CD4-positive, alpha-beta T cell treated with Interleukin-12 subunit alpha and Interleukin-12 subunit beta, for 1 hour (primary cell): Measurements from ENCODE around the gene RBBP5.
"Not testable (repeated sequence)": the region's sequence is repeated elsewhere in the genome, so short reads cannot be mapped to it uniquely, and the experiment has no call there.

Source experiments
- DNase-seq: peaks from one replicate; pipeline ENCODE4 v3.0.0-alpha.2; 2020

RBBP5 gene, protein sequence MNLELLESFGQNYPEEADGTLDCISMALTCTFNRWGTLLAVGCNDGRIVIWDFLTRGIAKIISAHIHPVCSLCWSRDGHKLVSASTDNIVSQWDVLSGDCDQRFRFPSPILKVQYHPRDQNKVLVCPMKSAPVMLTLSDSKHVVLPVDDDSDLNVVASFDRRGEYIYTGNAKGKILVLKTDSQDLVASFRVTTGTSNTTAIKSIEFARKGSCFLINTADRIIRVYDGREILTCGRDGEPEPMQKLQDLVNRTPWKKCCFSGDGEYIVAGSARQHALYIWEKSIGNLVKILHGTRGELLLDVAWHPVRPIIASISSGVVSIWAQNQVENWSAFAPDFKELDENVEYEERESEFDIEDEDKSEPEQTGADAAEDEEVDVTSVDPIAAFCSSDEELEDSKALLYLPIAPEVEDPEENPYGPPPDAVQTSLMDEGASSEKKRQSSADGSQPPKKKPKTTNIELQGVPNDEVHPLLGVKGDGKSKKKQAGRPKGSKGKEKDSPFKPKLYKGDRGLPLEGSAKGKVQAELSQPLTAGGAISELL

DNA sequence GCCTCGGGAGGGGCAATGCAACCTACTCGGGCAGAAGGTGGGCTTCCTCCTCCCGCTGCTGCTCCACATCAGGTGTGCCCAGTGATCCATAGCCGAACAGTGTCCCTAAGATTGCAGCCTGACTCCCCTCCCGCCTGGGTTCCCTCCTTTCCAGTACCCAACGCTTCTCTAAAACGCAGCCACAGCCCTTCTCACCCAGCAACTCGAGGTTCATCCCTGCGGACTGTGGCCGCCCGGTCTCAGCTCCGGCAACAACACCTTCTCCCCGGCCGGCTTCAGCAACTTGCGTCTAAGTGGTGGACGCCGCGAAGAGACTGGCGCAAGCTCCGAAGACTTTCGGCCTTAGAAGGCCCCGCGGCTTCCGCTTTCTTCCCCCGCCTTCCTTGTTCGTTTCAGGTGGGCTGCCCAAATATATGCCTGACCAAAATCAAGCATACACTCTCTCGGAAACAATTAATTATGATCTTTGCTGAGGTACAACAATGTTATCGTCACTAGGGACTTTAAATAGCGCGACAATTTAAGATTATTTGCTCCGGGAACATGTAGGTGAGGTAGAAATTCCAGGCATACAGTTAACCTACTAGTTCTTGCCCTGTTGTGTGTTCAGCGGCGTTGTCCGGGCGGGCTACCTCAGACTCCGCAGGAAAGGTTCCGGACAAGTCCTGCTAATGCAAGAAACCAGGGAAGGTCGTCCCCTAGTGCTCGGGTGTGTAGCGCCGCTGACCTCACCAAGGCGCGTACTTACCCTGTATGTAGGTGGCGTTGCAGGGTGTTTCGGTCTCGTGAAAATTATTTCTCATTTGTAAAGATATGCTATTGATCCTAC lies at the start of gene RBBP5:
TSS of gene RBBP5 (minus strand) at position 319 of the 829 bp plus-strand sequence. CDS start at position 214, 105 bp downstream.
- peak; percentile 96 for DNase-seq

DNA sequence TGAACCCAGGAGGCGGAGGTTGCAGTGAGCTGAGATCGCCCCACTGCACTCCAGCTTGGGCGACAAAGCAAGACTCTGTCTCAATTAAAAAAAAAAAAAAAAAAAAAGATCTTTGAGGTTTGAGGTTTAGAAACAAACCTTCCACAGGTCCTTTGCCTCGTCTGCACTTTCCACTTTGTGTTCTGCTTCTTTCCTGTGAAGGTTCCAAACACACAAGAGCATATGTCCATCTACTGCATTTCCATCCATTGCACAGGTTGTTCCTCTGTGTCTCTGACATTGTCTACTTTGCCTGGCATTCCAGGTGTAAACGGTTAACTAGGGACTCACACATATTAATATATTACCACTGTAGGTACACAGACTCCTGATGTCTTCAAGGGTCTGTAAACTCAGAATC lies 49.6 kb upstream of the RBBP5 start:
- peak; percentile 6 for DNase-seq

DNA sequence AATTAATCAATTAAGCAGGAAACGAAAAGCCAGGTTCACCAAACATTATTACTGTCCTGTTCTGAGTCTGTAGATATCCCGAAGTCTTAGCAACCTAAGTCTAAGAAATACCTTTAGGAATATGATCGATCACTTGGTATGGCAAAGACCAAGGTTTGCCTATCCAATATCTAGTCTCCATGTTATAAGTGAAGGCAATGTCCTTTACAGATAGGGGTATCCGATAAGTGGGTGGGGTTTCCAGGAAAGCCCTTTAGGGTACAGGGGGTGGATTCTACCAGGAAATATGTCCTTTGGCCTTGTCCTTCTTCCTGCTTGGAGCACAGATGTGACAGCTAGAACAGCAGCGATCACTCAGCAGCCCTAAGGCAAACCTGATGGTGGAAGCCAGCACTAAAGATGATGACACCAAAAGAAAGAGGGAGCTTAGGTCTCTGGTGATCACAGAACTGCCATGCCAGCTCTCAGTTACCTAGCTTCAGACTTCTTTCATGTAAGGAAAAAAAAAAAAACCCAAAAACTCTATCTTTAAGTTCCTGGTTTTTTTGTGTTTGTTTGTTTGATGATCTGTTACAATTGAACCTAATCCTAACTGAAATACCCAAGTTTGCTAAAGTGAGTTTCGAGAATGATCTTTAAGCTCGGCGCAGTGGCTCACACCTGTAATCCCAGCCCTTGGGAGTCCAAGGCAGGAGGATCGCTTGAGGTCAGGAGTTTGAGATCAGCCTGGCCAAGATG lies 48.9 kb upstream of the RBBP5 start:
- DNase-seq = no peak

DNA sequence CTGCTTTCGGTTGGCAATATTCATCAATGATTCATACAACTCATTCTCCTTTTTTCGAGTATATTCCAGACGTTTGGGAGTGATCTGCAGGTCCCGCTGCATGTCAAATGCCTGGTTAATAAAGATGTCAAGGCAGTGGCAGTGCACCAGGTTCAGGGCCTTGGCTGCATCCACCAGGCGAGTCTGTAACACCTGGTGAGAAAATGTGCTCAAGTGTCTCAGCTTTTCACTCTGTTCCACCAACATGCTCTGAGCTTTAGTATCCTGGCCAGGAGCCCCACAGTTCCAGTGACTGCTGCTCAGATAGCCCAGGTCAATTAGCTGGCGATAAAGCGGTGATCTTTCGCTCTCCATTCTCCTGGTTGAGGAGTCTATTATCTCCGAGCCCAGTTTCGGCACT lies 47.5 kb upstream of the RBBP5 start:
- DNase-seq = no peak

DNA sequence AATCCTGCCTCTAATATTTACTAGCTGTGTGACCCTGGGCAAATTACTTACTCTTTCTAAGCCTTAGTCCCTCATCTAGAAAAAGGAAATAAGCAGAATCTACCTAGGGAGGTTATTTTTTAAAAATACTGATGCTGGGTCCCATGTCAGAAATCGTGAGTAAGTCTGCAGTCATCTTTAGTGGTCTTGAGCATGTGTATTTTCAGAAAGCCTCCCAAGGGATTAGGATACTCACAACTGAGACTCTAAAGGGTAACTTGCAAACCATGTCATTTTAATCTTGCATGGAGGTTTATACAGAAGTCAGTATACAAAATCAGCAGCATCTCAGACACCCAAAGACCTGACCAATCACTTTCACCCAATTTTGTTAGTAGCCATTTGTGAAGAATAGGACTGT lies 46.5 kb upstream of the RBBP5 start:
- DNase-seq = no peak

DNA sequence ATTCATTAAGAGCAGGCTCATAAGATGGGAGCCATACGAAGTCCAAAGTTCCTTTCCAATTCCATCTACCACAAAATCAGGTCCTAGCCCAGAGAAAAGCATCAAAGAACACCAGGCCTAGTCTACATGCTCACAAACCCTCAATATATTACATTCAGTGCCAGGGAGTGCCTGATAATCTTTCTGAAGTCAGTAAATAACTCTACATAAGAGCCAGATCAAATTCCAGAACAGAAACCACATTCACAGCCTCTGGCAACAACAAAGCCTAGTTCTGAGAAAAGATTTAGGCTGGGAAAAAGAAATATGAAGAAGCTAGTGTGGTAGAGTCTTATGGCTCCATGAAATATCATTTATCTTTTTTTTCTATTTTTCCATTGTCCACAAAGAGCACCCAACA lies 40.5 kb upstream of the RBBP5 start:
- no peak for DNase-seq

DNA sequence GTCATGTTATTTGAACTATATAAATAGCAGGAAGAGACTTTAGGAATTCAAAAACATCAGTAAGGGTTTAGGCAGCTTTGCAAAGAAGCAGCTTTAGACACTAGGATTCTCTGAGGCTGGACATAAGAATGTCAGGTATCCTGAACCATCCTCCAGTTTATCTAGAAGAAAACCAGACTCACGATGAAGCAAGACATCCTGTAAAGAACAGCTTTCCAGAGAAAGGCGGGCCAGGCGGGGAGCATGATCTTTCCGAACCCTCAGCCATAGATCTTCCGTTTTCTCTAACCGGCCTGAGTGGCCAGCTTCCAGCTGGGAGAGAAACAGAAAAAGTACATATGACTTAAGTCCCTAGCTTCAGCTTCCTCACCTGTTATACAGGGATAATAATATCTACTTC lies 39.3 kb upstream of the RBBP5 start:
- no peak for DNase-seq

DNA sequence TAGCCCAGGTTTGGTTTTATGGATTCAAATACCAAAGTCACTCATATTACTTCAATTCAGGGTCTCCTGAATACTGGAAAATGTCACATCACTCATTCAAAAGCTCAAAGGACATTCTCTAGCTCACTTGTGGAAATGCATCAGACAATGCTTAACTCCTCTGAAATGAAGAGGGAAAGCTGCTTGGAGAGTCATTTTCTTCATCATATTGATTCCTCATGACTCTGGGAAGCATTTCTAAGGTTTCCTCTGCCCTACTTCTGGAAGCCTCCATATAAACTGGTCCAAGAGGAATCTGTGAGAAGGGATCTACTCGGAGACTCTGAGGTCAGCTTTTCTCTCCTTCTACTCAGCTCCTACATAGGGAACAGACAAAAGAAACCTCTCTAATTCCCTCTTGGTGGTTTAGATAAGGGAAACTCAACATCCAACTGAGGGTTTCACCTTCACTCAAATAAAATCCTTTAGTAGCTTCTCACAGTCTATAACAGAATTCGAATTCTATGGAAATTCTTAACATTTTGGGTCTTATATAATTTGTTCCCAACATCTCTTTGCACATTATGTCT lies 36.4 kb upstream of the RBBP5 start:
- DNase-seq = no peak

DNA sequence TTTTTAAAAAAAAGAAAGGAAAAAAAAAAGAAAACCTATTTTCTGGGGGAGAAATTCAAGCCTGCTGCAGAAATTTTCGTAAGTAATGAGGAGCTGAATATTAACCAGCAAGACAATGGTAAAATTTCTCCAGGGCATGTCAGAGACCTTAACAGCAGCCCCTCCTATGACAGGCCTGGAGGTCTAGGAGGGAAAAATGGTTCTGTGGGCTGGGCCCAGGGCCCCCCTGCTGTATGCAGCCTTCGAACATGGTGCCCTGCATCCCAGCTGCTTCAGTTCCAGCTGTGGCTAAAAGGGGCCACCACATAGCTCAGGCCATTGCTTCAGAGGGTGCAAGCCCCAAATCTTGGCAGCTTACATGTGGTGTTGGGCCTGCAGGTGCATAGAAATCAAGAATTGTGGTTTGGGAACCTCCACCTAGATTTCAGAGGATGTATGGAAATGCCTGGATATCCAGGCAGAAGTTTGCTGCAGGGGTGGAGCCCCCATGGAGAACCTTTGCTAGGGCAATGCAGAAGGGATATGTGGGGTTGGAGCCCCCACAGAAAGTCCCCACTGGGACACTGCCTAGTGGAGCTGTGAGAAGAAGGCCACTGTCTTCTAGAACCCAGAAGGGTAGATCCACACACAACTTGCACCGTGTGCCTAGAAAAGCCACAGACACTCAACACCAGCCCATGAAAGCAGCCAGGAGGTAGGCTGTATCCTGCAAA lies 34.0 kb upstream of the RBBP5 start:
- DNase-seq = not testable (repeated sequence)

DNA sequence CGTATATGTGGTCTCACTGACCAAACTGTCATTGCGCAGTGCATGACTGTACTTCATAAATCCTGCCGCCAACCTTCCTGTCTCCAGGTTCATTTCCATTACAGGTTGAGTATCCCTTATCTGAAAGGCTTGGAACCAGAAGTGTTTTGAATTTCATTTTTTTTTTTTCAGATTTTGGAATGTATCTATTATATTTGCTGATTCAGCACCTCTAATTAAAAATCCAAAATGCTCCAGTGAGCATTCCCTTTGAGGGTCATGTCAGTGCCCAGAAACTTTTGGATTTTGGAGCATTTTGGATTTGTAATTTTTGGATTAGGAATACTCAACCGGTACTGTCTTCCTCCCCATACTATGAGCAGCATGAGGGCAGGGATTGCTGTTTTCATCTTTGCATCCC lies 30.7 kb upstream of the RBBP5 start:
- no peak for DNase-seq

DNA sequence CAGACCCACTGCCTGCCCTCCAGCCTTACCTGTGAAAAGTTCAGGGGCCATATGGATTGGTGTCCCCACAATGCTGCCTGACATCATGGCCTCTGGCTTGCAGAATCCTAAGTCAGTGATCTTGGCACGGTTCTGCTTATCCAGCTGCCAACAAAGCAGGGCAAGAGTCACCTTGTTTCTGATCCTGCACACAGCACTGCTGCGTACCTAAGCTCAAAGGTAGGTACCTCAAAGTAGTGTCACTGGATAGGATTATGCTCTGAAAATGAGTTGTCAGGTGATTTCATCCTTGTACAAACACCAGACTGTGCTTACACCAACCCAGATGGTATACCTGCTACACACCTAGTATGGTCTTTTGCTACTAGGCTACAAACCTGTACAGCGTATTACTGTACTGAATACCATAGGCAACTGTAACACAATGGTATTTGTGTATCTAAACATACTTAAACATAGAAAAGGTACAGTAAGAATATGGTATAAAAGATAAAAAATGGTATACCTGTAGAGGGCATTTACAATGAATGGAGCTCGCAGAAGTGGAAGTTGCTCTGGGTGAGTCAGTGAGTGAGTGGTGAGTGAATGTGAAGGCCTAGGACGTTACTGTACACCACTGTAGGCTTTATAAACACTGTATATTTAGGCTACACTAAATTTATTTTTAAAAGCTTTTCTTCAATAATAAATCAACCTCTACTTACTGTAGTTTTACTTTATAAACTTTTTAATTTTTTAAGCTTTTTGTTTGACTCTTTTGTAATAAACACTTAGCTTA lies 29.1 kb upstream of the RBBP5 start:
- DNase-seq = no peak

DNA sequence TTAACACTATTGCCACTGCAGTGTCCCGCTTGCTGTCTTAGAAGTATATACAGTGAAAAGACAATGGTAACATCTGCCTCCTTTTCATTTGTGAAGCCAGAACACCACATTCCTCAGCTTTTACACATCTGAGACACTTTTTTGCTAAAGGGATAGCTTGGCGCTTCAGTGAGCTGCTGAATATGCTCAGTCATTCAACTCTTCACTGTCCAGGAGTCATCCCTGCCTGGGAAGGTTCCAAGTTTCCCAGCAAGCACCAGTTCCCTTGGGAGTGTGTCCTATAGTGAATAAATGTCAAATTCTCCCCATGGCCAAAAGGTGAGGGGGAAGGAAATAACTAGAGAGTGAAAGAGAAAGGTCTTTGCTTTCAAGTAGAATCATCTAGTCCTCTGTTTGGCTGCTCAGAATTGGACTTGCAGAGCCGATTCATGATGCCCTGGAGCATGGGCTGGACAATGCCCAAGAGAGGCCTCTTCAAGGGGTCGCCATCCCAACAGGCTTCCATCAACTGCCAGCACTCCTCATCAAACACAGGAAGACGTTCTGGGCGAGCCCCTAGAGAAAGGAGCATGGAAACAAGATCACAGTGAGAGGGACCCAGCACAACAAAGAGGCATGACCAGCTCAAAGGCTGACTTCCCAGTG lies 25.5 kb upstream of the RBBP5 start:
- DNase-seq = no peak

DNA sequence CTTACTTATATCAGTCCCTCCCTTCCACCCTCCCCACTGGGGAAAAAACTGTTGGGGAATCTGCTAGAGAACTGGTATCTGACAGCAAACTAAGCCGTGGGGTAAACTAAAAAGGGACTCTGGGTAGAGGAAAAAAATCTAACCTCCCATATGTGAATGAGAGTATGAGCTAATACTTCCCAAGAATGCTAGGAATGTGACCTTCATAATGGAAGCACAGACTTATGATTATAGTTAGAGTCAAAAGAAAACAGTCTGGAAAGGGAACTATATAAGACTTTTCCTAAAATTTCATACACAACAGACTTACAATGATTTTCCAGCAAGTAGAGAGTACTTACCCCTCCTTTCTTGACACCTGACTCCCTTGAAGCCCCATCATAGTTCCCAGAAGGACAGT lies 23.0 kb upstream of the RBBP5 start:
- no peak for DNase-seq

DNA sequence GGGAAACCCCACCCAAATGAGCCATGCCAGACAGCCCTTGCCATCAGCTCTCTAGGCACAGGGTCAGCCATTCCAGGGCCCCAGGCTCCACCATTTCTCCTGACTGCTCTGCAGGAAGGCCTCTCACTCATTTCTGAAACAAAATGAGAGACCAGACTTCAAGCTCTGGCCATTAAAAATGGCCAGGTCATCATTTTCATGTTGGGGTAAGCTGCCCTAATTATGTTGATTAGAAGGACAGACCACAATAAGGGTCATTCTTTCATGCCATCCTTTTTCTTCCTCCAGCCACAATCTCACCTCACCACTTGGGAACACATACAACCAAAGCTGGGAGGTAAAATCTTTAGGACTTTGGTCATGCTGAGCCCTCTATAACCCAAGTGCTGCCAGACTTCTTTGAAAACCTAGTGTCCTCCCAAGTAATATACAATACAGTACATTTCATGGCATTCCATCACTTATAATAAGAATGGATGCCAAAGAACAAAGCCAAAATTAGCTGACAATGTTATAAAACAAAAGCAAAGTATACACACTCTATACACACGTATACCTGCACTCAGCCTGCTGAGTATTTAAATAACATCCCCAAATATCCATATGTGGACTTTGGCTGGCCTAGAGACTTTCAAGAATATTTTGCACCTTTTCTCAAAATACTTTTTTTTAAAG lies 22.4 kb upstream of the RBBP5 start:
- no peak for DNase-seq

DNA sequence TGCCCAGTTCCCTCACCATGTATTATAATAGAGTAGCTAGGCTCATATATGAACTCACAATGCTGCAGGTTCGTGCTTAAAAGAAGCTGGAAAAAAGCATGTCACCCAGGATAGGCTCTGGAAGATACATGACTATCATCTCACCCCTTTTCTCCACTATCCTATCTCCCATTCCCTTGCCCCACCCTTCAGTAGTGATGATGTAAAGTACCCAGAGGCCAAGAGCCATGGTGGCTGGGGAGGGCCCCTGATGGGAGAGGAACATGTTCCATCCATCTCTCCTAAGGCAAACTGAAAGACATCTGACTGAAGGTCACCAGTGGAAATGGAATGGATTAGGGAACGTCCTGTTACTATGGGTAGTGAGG lies 20.3 kb upstream of the RBBP5 start:
- no peak for DNase-seq

DNA sequence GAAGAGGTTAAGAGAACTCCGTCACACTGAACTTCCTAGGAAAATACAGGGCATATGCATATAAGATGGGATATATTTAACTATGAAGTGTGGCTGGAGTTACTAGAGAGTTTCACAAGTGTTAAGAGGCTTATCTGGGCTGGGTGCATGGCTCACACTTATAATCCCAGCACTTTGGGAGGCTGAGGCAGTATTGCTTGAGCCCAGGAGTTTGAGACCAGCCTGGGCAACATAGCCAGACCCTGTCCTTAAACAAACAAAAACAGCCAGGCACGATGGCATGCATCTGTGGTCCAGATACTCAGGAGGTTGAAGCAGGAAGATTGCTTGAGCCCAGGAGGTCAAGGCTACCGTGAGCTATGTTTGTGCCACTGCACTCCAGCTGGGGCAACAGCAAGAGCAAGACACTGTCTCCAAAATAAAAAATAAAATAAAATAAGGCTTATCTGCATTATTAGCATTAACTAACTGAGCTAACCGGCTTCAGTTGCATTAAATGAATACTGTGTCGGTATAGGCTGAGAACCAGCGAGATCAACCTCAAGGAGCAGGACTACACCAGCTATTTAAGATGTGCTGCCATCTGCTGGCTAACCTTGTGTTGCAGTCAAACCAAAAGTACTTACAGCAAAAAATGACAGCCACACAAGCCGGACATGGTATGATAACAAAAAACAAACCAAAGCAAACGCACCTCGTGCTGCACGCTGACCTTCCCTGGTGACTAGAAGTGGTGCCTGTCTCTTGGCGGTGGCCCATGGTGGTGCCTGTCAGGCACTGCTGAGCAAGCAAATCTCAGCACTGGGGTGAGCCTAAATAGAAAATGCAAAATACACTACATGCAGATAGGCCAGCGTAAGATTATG lies 19.7 kb upstream of the RBBP5 start:
- DNase-seq = peak; percentile 62

DNA sequence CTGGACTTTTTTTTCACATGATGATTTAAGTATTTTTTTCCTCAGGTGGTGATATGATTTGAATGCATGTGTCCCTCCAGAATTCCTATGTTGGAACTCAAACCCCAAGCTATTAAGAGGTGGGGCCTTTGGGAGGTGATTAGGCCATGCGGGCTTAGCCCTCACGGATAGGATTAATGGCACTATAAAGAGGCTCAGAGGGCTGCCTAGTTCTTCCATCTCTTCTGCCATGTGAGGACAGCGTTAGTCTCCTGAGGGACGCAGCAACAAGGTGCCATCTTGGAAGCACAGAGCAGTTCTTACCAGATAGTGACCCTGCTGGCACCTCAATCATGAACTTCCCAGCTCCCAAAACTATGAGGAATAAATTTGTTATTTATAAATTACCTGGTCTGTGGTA lies 18.3 kb upstream of the RBBP5 start:
- no peak for DNase-seq

DNA sequence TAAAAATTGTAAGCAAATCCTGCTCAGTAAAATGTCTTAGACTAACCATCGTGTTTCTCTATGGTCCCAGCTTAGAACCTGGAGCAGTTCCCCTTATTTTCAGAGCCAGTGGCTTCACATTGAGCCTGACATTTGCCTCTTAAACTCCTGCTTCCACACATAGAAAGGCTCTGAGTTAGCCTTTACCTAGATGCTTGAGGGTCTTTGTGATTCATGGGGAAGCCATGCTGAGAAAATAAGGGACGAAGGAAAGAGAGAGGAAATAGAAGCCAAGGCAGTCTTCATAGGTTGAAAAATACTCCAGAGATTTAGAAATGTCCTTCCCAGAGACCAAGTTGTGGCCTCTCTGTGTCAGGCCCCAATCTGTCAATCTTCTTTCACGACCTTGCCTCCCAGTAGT lies 16.1 kb upstream of the RBBP5 start:
- no peak for DNase-seq

DNA sequence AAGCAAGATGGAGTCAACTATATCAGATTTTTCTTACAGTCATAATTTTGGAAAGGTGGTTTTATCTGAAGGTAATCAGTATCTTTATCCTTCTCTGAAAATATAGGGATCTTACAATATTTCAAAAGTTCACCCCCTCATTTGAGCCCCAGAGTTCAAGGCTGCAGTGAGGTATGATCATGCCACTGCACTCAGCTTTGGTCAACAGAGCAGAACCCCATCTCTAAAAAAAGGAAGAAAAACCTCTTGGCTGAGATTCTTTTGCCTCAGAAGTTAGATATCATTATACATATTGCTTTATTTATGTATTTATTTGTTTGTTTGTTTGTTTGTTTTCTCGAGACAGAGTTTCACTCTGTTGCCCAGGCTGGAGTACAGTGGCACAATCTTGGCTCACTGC lies 11.5 kb upstream of the RBBP5 start:
- DNase-seq = no peak
